Stimulated activated CD8-positive, alpha-beta memory T cell treated with anti-CD3 and anti-CD28 coated beads, Interleukin-12 subunit alpha, Interleukin-12 subunit beta, amount 100 ng/mL, for 4 hours (primary cell): ENCODE data around the gene GOLGA3.

Experiments
- DNase-seq: peaks from one replicate; pipeline ENCODE4 v3.0.0-alpha.2; 2020; ENCODE audit warnings: low read depth

GOLGA3 gene

DNA sequence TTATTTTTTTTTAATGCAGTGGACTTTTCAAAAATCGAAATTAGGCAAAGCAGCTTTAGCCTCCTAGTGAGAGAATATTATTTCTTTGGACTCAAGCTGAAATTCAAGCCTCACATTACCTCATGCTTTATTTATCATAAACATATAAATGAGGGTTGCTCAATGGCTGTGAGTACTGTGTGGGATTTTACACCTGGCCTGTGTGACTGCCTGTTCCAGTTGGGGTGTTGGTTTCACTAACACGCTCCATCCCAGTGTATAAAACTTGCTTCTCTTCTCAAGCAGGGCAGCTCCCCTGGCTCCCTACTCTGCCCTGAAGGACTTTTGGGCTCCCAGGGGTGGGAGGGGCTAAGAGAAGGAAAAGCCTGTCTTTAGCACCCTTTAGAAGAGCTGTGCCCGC, 82.1 kb downstream of the GOLGA3 start:
- DNase-seq: no peak

DNA sequence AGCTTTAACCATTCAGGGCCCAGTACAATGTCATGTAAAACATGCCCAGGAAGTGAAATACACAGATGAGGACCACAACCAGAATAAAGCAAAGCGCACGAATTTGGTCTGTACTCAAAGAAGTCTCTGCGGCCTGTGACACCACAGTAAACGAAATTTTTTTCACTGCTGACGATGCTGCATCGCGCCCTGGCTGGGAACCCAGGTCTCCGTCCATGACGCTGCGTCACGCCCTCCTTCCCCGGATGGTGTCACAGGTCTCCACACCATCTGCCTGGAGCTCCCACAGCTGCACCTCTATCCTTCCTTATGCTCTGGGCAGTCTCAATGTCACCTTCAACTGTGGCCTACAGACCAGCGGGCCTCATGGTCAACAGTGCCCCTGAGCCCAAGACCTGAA, 84.8 kb downstream of the GOLGA3 start:
- DNase-seq: no peak

DNA sequence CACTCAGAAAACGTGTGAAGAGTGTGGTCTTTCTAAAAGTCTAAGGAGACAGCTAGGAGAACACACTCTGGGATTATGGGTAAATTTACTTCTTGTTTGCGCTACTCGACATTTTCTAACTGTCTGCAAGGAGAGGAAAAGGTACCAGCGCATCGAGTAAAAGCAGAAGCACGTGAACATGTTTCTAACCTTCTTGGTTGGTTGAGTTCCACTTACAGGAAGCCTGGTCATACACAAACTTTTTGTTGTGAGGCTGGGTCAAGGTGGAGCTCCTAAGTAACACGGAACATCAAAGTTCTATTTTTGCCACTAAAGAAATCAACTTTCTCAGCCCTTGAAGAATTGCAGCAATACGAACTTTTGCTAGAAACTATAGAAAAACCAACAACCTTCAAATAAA, 87.0 kb downstream of the GOLGA3 start:
- DNase-seq: no peak

DNA sequence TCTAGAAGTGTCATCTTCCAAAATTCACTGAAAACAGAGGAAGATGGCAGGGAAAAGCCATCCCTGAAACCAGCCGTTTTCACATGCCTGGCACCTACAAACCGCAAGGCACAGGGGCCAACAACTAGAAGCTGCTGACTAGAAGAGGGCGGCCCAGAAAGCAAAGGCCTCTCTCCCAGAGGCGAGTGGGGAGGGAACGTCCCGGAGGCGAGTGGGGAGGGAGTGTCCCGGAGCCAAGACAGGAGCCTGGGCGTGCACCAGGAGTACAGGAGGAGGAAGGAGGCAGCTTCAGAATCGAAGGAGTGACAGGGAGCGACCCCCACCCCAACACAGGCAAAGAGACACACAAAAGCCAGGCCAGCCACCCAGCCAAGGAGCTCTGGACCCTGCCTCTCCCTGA, 88.0 kb downstream of the GOLGA3 start:
- DNase-seq: no peak

DNA sequence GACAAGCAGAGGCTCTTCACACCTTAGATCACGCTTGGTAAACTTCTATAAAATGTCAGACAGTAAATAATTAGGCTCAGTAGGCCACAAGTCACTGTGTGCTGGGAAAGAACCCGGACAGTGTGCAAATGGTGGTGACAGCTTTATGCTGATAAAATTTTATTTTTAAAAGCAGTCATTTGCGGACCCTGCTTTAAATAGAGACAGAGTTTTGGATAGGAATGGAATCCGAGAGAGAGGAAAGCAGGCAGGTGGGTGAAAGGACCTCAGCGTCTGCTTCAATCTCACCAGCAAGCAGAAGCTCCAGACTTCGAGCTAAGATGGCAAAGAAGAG, 88.4 kb downstream of the GOLGA3 start:
- DNase-seq: no peak

DNA sequence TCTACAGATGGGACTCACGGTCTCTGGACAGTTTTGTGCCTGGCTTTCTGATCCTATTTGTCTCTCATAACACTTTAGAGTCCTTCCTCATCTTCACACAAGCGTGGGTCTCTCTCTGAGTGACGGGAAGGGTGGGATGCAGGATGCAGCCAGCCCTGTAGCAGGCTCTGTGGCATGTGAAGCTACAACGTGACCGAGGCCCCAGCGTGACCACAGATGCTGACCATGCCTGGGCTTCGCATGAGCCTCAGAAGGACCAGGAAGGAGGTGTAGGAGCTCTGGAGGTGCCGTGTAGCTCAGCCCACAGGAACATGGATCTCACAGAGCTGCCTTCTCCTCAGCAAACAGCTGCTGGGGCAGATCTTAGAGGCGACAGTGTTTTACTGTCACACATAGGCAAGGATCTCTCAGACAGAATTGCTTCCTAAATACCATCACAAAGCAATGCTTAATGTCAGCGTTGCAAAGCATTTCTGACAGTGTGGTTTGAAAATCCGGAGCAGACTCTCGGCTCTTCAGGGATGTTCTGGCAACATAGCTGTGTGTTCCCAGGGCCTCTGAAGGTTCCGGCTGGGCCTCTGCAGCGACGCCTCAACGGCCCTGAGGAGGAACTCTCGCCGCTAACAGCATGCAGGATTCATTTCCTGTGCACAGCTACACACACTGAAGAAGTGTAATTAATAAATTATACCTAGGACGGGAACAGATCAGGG, 88.9 kb downstream of the GOLGA3 start:
- no peak for DNase-seq

DNA sequence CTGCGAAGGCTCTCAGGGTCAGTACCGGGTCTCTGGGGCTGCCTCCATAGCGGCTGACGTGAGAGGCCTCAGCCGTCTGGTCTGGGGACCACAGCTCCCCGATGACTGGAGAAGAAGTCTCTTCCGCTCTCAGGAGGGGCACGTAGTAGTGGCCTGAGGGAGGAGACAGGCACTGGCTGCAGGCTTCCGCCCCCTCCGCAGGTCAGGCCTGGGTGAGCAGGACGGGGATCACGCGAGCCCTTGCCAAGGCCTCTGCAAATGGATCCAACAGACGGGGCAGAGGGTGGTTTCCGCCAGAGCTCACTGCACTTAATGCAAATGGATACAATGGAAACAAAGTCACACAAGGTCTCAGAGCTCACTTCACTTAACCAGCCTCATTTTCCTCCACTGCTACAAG, 91.8 kb downstream of the GOLGA3 start:
- DNase-seq: no peak

DNA sequence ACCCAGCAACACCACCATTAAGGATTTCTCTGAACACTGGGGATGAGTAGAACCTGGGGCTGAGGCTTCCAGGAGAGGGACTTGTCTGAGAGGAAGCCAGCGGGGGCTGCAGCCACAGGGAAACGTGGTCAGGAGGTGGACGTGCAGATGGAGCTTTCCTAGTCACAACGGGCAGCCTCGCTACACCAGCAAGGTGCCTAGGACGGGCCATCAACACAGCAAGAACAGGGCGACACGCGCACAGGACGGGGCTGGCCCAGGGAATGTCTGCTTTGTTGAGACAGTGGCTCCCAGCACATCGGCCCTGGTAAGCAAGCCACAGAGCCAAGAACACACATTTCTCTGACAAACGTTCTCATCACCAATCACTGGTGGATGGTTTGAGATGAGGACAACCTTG, 92.3 kb downstream of the GOLGA3 start:
- DNase-seq: no peak

DNA sequence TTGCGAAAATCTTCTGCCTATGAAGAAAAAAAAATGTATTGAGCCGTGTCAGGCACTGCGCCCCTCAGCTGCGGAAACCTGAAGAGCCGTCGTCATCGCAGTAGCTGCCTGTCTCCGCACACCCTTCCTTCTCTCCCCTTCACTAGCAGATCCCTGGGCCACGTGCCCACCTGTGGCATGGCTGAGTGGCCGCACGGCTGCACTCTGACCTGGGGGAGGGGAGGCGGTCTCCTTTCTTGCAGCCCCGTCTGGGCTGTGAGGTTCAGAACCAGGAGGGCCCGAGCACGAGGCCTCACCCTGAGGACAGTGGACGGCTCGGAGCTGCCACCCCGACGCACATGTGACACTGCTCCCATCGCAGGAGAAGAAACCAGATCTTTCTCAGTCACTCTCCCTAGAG, 93.2 kb downstream of the GOLGA3 start:
- DNase-seq: no peak

DNA sequence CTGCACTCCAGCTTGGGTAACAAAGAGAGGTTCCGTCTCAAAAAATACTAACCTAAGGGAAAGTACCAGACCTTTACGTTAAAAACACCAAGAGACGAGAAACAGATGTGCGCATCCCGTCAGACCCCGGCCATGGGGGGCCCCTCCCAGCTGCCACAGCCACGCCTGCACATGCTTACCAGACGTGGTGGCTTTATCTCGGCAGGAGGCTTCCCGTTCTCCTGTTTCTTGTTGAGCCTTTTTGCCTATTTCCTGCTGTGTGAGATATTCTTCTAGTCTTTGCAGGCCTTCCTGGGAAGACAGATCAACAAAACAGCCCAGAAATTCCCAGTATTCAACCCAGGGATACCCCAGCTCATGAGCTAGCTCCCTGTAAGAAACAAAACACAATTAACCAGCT, 94.5 kb downstream of the GOLGA3 start:
- no peak for DNase-seq

DNA sequence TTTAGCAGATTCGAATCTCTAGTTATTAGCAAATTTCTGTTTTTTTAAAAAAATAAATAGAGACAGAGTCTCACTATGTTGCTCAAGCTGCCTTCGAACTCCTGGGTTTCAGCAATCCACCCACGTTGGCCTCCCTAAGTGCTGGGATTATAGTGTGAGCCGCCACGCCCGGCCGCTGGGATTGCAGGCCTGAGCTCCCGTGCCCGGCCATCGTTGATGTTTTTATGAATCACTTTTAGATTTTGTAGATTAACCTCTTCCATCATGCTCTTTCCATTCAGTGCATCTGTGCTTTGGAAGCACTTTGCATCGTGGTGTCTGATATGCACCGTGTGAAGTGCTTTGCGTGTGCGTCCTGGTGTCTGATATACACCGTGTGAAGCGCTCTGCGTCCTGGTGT, 97.1 kb downstream of the GOLGA3 start:
- DNase-seq: no peak

DNA sequence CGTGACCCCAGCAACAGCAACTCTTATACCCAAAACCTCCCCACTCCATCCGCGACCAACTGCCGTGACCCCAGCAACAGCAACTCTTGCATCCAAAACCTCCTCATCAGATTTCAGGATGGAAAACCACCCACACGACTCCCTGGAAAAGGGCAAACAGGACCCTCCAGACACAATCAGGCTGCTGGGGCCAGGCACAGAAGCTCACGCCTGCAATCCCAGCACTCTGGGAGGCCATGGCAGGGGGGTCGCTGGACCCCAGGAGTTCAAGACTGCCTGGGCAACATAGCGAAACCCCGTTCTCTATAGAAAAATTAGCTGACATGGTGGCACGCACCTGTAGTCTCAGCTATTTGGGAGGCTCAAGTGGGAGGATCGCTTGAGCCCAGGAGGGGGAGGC, 98.3 kb downstream of the GOLGA3 start:
- DNase-seq: no peak

DNA sequence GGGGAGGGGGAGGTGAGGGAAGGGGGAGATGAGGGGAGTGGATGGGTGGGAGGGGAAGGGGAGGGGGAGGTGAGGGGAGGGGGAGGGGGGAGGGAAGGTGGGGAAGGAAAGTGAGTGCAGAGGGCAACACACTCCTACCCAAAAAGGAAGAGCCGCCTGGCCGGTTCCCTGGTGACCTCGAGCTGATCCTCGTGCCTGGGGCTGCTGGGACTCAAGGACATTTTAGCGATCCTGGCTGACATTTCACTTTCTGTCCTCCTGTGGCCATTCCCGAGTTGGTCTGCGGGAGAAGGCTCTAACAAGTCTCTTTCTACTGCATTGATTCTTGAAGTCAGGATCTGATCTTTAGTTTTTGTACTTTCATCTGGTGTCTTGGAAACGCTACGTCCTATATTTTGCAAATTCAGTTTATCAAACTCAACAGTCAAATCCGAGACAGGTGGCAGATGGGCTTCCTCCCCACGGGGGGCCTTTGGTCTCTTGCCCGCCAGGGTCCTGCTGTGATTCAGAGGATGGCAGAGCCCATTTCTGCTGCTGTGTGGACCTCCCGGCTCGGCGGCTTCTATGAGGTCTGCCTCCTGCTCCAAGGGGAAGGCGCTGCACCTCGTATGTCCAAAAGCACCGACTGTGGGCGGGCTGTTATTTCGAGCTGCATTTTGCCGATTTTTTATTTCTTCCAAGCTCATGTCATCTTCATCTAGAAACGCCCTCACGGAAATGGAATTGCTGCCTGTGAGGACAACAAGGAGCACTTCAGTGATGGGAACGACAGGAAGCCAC, 98.9 kb downstream of the GOLGA3 start:
- DNase-seq: no peak

DNA sequence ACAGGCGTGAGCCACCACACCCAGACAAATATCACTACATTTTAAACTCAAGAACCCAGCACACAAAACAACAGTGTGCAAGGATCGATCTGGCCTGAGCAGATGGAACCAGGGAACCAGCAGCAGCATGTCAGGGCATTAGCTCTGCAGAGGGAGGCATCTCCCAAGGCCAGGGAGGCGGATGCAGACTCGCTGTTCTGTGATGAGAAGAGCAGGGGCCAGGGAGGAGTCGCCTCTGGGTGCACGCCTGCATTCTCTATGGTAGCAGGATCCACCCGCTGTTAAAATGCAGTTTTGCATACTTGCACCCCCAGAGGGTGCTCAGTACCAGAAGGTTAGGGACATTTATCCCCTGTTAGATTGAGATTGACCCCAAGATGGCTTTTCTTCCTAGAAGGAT, 100.2 kb downstream of the GOLGA3 start:
- DNase-seq: no peak

DNA sequence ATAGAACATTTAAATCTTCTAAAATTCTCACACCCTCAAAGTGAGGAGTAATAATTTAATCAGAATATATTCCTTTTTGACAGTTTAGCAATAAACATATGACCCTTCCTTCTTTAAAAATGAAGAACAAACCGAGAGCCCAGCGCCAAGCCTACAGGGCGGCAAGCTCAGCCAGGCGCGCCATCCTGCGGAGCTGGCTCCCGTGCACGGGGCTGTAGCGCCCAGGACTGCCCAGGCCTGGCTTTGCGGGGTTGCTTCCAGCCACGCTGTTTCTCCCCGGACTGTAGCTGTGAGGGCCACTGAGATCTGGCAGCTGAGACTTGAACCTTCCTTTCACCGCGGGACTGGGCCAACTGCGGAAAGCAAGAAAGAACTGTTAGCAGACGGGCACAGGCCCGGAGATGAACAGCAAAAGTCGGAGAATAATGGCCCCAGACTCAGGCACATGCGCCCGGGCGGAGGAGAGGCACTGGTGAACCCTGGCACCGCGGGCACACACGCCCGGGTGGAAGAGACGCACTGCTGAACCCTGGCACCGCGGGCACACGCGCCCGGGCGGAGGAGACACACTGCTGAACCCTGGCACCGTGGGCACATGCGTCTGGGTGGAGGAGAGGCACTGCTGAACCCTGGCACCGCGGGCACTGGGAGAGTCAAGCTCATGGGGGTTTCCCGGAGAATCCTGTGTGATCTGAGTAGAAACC, 101.4 kb downstream of the GOLGA3 start:
- no peak for DNase-seq

DNA sequence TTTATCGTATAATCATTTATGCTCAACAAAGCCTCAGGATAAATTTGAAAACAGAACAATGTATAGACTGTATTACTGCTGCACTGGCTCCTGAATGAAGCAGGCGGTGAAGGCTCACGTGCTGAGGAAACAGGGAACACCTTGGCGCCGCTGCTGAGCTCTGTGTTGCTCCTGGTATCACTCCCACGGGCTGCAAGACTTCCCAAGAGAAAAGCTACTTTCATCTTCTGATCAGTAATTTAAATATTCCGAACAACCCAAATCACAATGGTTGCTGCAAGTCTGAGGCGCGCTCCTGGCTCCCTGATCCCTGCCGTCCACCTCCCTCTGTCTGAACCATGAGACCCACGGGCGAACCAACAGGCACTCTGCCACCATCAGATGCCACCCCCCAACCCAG, 102.3 kb downstream of the GOLGA3 start:
- no peak for DNase-seq

DNA sequence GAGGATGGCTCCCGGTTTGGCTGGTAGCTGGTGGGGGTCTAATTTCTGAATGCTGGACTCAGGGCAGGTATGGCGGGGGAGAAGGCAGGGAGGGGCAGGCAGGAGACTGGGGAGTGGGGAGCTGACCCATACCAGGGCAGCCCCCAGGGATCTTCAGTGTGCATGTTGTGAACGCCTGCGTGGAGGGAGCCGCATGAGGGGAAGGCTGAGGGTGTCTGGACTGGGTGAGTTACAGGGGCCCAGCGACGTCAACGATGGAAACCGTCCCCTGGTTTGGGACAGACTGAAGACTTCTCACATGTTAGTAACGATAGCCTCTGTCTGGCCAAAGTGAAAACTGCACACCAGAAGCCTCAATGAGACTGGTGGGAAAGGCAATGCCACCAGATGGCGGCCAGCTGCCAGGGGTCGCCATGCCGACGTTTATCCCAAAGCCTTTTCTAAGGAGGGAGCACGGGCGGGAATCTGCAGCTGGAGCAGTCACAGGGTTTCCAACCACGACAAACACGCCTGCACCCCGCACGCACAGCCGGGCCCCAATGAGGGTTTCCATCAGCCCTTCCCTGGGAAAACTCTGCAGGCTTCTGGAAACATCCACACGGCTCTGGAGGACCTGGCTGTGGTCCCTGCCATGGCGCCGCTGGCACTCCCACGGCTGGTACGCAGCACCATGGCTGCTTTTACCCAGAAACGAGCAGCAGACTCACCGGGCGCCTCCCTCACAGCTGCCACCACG, 104.0 kb downstream of the GOLGA3 start:
- no peak for DNase-seq

DNA sequence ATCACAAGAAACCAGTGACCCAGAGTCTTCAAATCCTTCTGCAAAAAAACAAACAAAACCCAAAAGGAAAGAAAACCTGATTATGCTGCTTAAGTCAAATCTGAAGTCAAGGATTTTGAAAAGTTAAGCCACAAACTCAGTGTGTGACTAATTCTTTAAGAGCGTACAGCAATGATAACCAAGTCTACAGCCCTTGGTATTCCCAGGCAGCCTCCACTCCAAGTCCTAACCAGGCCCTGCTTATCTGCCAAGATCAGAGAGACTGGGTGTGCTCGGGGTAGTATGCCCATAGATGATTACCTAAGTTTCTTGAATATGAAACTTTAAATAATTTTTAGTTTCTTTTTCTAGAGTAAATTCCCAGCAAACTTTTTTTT, 104.9 kb downstream of the GOLGA3 start:
- DNase-seq: no peak

DNA sequence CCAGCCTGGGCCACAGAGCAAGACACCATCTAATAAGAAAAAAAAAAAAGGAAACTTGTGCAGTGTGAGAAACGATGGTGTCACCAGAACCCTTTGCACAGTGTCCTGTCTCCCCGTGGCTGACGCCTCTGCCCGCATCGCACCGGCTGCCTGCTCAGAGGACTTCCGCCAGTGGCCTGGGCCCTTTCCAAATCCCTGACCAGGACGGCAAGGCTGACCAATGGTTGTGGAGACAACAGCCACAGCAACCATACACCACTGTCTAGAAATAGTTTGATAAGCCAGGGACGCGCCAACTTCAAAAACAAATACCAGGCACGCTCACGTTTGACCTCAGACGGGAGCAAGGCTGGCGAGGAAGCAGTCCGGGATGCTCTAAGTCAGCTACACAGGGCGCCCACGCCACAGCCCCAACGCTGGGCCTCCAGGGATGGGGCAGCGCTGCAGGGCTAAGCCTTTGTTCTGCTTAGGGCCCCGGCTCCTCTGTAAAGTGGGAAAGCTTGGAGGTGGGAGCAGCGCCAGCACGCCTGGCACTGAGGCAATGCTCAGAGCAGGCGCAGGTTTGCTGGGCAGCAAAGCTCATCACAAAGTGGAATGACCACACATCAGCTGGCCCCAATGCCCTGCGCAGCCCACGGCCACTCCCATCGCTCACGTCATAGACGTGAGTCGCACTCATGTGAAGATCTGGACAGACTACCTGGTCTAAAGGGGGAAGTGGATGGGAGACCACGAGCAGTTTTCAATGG, 105.5 kb downstream of the GOLGA3 start:
- no peak for DNase-seq

DNA sequence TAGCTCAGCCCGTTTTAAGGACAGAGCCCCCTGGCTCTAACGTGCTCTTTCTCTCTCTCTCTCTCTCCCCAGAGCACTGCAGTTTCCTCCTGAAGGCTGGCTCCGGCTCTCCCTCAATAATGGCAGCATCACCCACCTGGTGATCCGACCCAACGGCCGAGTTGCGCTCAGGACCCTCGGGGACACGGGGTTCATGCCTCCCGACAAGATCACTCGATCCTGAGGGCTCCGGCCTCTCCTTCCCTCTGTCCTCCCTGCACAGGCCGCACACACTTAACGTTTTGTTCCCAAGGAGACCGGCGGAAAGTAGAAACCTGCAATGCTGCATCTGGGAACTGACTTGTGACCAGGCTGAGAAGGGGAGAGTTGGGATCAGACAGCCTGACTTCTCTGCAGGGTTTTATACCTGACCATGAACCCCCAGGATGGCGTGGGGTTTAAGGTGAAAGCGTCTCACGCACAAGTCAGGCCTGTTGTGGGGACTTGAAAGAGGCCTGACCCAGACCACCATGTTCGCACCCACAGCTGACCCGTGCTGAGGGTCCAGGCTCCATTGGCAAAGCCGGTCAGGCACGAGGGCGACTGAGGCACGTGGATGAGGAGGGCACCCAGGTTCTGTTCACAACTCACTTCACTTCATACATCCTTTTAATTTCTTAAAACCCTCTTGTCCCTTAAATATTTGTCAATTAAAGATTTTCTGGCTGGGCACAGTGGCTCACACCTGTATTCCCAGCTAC, 107.9 kb downstream of the GOLGA3 start:
- no peak for DNase-seq

DNA sequence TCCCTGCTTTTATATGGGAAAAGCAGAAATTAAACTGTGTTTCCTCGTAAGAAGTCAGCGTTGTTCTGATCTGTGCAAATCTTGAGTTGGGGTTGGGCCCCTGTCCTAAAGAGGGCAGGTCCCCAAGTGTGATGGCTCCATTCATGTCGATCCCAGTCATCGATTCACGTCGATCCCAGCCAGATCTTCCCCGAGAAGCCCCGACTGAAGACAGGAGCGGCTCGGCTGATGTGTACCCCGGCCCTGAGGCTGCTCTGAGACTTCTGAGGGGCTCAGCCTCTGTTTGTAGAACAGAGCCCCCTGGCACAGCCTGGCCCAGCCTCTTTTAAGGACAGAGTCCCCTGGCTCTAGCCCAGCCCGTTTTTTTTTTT, 108.7 kb downstream of the GOLGA3 start:
- DNase-seq: no peak
